Stimulated activated CD8-positive, alpha-beta memory T cell treated with anti-CD3 and anti-CD28 coated beads, Interleukin-12 subunit alpha, Interleukin-12 subunit beta, amount 100 ng/mL, for 4 hours (primary cell): Measurements from ENCODE around the gene DCLRE1C.
"Not testable (repeated sequence)": the region's sequence is repeated elsewhere in the genome, so short reads cannot be mapped to it uniquely, and the experiment has no call there.

Experiments
- DNase-seq: peaks from one replicate; pipeline ENCODE4 v3.0.0-alpha.2; 2020; ENCODE audit warnings: low read depth

DCLRE1C gene

DNA sequence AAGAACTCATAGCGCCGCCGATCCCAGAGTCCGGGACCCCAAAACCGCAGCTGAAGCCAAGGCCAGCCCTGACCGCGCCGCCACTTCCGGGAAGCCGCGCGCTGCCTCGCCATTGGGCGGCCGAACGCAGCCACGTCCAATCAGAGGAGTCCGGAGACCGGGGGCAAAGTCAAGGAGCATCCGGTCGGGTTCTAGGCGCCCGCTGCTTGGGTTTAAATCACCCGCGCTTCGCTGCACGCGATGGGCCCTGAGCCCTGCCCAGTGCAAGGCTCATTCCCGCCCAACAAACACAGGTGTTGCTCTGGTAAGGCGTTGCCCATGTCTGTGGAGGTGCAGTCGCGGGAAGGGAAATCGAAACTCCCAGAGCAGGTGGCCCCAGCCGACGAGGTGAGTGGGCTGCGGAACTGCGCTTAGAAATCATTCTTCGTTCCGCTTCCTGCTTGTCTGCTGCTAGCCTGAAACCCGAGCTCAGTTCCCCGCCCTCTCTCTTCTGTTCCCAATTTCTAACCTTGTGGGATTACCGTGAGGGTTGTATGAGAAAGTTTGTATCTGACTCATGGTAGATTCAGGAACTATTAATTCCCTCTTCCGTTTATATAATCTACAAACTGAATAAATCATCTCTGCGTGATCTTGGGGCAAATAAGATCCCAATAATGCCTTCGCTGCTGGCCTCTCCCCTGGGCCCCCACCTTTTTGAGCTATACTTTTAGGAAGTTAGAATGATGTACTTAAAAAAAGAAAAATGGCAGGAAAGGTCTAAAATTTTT lies at the start of gene DCLRE1C:
DCLRE1C (minus strand) TSS at position 96 of the 770 bp plus-strand sequence; CDS start at position 10, 86 bp downstream.
- DNase-seq: peak; percentile 79

DNA sequence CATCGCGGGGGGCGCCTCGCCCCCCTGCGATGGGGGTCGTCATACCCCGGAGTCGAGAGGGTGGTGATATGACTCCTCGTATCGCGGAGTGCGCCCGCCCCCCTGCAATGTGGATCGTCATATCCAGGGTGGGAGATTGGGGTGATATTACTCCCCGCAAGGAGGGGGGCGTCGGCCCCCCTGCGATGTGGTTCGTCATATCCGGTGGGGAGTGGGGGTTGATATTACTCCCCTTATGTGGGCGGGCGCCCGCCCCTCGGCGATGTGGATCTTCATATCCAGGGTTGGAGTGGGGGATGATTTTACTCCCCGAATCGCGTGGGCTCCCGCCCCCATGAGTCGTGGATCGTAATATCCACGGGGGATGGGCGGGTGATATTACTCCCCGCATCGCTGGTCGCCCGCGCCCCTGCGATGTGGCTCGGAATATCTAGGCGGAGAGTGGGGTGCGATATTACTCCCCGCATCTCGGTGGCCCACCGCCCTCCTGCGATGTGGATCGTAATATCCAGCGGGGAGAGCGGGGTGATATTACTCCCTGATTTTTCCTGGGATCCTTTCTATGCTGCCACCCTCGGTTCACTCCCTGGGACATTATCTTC lies 42.2 kb upstream of the DCLRE1C start:
- DNase-seq: no peak

DNA sequence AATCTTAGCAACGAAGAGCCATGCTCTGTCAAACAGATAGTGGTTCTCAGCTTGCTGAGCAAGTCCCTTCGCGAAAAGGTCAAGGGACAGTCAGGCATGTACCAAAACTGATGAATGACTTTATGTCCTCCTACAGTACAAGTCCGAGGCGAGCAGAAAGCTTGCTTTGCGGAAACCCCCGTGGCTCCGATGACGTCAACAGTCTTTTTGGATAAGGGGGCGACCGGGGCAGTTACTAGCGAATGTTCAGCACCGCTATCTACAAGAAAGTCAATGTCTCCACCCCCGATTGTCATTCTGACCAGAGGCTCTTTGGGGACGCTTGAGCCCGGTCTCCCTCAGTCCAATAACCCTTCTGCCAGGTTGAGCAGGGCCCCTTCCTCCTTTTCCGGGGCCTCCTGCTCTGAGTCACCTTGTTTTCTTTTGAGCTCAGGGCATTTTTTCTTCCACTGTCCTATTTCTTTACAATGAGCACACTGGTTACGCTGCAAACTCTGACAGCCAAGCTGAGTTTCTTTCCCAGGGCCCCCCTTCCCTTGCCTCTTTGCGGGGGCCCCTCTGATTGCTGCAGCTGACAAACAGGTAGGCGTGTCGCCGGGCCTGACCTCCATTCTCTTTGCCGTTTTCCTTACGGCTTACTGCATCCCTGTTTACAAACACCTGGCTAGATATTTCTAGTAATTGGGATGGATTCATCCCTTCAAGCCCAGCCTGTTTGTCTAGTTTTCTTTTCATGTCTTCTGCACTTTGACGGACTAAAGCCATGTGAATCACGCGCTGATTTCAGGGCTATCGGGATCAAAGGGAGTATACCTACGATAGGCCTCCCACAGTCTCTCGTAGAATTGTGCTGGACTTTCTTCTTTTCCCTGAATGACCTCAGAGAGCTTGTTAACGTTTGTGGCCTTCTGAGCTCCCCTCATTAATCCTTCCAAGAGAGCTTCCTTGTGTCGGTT lies 39.9 kb upstream of the DCLRE1C start:
- DNase-seq: not testable (repeated sequence)

DNA sequence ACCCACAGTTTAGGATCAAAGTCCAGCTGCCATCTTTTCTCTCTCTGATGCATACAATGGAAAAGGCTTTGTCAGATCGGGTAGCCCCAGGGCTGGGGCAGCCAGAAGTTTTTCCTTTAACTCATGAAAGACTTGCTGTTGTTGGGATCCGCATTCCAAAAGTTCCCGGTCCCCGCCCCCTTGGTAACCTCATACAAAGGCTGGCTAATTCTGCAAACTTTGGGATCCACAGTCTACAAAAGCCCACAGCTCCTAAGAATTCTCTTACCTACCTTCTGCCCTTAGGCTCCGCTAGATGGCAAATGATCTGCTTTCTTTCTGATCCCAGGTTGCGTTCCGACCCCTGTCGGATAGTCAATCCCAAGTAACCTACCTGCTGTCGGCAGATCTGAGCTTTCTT lies 38.4 kb upstream of the DCLRE1C start:
- not testable (repeated sequence) for DNase-seq

DNA sequence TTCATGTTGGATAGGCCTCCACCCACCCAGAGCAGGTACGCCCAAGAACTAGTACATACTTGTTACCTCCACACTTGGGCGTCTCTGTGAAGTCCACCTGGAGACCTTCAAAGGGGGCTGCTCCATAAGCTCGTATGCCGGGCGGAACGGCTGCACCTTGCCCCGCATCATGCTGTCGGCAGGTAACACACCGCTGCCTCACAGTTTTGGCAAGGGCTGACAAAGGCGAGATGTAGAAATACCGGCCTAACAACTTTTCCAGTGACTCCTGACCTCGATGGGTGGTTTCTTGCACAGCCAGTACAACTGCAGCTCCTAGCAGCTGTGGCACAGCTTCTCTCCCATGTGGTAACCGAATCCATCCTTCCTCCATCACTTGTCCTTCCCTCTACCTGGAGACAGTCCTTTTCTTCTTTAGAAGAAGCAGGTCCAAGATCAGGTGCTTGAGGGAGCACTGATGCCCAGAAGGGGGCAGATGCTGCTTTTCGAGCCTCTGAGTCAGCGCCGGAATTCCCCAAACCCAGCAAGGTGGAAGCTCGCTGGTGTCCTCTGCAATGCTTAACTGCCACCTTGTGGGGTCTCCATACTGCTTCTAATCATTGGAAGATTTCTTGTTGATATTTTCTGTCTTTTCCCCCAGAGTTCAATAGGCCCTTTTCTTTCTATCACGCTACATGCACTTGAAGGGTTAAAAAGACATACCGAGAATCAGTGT lies 37.3 kb upstream of the DCLRE1C start:
- DNase-seq: peak; percentile 10

DNA sequence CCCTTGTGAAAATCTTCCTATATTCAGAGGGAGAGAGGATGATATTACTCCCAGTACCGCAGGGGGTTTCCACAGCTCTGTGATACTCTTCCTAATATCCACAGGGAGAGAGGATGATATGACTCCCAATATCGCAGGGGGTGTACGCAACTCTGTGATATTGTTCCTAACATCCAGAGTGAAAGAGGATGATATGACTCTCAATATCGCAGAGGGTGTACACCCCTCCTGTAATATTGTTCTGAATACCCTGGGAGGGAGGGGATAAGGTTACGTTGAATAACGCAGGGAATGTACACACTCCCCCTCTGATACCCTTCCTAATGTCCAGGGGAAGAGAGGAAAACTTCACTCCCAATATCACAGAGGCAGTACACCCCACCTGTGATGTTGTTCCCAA lies 35.7 kb upstream of the DCLRE1C start:
- not testable (repeated sequence) for DNase-seq

DNA sequence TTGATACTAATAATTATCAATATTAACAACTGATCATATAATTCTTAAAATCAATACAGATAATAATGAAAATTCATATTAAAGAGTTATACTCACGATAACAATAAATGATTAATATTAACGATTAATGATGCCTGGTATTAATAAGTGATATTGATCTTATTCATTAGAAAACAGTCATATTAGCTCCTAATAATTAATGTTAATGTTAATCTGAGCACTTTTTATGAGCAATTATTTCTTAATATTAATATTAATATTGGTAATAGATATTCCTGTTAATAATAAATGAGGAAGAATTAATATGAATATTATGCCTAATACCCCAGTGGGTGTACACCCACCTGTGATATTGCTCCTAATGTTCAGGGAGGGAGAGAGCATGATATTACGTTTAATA lies 28.8 kb upstream of the DCLRE1C start:
- DNase-seq: no peak

DNA sequence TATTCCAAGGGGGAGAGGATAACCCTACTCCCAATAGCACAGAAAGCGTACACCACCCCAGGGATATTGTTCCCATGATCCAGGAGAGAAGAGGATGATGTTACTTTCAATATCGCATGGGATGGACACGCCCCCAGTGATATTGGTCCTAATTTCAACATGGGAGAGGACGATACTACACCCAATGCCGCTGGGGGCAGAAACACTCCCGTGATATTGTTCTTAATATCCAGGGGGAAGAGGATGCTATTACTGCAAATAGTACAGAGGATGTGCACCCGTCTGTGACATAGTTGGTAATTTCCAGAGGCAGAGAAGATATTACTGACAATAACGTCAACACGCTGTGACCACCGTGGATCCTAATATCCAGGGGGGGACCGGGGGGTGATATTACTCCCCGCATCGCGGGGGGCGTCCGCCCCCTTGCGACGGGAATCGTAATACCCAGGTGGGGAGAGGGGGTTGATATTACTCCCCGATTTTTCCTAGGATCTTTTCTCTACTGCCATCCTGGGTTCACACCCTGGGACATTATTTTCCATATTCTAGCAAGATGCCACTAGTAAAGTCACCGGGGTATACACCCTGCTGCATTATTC lies 21.9 kb upstream of the DCLRE1C start:
- no peak for DNase-seq

DNA sequence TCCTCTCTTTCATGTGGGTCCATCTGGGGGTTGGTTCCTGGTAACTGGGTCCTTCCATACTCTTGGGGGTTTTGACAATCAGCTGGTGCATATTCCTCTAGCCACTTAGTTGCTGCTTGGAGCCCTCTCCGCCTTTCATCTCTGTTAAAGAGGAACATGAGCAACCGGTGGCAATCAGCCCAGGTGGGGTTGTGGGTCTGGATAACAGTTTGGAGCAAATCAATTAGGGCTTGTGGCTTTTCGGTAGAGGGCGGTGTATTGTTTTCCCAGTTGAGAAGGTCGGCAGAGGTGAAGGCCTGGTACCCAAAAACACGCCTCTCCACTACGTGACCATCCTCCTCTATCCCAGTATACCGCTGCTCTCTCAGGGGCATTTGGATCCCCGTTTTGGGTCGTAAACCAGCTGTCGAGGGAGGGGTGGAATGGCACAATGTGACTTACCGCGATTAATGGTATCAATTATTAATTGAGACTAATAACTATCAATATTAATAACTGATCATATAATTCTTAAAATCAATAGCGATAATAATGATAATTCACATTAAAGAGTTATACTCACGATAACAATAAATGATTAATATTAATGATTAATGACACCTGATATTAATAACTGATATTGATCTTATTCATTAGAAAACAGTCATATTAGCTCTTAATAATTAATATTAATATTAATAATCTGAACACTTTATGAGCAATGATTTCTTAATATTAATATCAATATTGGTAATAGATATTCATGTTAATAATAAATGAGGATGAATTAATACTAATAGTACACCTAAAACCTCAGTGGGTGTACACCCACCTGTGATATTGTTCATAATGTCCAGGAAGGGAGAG lies 20.5 kb upstream of the DCLRE1C start:
- not testable (repeated sequence) for DNase-seq

DNA sequence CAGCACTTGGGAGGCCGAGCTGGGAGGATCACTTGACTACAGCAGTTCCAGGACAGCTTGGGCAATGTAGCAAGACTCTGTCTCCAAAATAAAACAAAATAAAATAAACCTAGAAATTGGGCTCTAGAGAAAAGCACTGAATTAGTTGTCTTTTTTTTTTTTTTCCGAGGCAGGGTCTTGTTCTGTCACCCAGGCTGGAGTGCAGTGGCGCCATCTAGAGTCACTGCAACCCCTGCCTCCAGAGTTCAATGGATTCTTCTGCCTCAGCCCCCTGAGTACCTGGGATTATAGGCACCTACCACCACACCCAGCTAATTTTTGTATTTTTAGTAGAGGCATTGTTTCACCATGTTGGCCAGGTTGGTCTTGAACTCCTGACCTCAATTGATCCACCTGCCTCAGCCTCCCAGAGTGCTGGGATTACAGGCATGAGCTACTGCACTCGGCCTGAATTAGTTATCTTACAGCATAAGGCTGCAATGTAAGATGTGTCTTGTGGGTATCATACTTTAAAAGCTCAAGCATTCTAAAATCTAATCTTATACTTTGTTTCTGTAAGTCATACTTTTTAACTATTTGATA lies 18.1 kb upstream of the DCLRE1C start:
- DNase-seq: no peak

DNA sequence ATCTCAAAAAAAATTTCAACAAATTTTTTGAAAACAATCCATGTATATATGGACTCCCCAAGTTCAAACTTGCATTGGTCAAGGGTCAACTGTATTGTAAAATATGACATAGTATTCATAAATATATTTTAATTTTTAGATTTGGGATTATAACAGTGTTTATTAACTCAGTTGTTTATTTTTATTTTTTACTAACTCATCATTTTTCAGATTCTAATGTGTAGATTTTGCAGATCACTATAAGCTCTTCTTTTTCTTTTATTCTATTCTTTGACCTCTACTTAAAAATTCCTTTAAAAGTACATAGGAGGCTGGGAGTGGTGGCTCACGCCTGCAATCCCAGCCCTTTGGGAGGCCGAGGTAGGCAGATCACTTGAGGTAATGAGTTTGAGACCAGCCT lies 14.0 kb upstream of the DCLRE1C start:
- DNase-seq: no peak

DNA sequence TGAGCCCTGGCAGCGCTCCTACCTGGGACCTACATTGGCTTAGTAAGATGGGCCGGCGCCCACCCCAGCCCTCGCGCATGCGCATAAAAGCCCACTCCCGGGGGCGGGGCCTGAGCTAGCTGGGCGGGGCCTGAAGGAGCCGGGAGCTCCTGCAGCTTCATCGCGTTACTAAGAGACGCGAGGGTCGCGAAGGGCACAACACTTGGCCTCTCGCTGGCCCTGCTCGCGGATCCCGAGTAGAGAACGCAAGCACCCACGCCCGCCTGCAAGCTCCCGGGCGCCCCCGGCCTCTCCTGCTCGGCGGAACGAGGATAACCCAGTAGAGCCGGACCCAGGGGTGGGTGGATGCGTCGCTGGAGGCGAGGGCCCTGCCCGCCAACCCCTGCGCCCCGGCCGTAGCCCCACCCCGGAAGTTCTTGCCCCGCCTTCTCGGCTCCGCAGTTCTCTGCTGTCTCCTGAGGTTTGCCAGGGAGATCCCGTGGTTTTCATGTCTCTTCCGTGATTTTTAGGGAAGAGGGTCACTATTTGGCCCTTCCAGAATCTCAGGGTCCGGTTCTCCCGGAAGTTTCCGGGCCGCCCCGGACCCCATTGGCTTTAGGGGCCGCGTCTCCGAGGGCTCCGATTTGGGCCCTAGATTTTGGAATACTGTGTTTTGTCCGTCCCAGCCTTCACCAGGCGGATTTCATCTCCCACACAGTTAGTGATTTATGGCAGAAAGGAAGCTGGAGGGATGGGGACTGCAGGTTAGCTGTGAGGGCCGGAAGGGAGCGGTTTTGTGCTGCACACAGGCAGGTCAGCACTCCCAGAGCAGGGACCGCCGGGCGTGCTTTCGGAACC lies 5.5 kb upstream of the DCLRE1C start, which contains the start of gene MEIG1:
MEIG1 (plus strand) TSS at position 168 of the 837 bp plus-strand sequence. CDS start 7,081 bp downstream, outside the sequence.
- peak; percentile 92 for DNase-seq

DNA sequence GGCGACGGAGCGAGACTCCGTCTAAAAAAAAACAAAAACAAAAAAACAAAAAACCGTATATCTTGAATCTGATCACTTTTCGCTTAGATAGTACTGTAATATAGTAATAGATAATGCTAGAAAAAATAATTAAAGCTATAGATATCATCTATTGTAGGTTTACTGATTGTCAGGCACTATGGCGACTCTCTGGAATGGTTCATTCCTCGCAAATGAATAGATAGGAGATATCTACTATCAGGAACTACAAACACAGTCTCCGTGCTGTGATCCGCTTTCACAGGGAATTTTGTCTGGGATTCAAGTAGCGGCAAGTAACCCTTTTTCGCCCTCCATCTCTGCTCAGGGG lies 5.0 kb upstream of the DCLRE1C start:
- no peak for DNase-seq

DNA sequence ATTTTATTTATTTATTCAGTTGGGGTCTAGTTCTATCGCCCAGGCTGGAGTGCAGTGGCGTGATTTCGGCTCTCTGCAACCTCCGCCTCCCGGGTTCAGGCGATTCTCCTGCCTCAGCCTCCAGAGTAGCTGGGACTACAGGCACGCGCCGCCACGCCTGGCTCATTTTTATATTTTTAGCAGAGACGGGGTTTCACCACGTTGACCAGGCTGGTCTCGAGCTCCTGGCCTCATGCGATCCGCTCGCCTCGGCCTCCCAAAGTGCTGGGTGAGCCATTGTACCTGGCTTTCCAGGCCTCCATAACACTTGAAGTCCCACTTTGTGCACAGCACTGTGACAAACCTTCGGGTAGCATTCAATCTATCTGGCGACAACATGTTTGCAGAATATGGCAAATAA lies 1.0 kb upstream of the DCLRE1C start:
- no peak for DNase-seq

DNA sequence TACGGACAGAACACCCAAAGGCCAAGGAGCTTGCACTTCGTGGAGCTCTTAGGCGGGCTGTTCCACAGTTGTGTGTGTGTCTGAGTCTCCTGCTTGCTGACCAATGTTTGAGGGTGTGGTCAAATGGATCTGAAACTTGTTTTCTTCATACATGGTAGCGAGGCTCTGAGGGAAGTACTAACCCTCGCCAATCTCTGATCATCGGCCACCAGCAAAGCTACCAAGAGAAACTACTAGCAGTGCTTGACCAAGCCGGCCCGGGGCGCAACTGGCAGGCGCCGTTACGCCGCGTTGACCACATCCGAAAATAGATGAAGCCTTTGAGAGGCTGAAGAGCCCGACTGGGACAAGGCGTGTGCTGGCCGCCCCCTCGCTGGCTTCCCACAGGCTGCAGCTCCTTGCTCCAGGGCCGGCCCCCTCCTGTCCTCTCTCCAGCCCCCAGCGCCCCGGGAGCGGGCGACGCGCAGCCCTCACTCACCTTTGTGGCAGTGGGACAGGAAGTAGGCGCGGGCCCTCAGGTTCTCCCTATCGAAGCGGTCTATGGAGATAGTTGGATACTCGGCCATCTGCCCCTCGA lies 384 bp downstream of the DCLRE1C start:
- no peak for DNase-seq

DNA sequence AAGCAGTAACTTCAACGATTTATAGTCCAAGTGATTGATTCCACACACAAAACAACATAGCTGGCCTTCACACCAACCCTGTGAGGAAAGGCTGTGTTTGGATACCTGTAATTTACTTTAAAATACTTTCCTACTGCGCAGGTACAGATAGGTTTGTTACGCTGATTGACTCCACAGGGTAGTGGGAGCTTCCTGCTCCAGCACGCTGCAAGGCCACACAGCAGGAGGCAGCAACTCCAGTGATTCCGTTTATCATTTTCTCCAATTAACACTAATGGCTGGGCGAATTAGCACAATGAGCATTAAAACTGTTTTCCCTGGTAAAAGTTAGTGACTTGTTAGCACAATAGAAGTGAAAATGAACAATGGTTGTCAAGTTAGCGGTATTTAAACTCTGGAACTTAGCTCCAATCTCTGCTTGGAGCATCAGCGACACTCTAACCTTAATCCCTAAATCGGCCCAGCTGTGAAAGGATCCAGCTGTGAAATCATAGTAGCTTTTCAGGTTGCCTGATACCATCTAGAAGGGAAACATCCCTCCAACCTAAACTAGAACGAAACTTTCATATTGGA lies 959 bp downstream of the DCLRE1C start:
- no peak for DNase-seq

DNA sequence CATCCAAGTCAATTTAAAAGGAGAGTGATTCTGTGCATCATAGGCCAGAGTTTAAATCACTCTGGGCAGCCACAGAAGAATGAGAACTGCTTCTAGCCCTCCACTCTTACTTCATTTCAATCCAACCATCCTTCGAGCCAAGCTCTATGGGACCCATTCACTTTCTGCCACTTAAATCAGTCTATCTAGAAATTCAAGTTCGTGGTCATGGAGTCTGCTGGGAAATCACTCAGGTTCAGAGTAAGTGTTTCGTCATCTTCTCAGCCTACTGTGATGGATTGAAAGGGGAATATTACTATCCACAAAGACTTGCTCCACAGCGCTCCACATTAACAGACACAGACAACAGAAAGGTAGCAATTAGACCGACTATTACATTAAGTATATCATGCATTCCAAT lies 4.6 kb downstream of the DCLRE1C start:
- DNase-seq: no peak

DNA sequence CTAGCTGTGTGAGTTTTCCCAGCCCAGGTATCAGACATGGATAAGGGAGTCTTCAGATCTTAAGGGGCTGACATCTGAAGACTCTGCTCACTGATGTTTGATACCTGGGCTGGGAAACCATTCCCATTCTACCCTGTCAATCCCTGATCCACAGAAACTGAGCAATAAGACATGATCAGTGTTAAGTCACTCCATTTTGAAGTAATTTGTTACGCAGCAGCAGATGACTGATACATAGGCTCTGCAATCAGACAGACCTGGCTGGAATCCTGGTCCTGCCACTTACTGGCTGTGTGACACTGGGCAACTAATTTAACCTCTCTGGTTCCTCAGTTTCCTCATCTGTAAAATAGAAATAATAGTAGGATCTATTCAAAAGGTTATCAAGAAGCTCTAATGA lies 6.6 kb downstream of the DCLRE1C start:
- DNase-seq: no peak

DNA sequence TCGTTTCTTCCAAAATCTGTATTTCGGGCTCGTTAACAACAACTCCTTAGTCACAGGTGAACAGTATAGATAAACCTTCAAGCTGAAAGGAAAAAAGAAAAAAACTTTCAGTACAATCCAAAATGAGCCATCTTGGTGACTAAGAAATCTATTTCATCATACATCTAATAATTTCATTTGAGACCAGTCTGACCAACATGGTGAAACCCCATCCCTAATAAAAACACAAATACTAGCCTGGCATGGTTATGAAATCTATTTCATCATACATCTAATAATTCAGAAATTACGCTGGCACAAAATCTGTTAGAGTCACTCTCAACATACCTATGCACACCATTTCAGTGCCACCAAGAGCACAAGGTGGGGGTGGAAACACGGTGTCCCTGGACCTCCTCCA lies 8.8 kb downstream of the DCLRE1C start:
- no peak for DNase-seq
